Measurements from ENCODE around the gene ADAM22.

DNA sequence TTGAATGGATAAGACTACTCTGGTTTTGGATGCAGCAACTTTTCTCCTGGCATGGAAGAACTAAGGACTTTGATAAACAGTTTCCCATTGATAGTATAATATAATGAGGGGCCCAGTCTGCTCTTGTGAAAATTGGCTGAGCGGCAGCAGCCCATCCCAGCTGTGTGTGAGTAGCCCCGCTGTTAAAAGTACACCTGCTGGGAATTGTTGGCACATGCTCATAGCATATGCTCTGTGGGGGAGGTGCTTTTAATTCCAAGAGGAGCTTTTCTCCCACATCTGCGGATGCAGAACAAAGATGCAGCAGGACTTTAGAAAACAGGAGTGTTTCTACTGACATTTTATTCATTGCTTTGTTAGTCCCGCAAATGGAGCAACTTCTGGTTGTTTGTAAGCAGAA lies 266.7 kb downstream of the ADAM22 start:
- TF ChIP-seq POLR2A (IDR thresholded peaks at IDR 0.05) (no peak), CTCF (IDR thresholded peaks at IDR 0.05) (no peak)
